GM23338 (cell line): ENCODE data around the gene VPS37C. TPM values are rescaled to one million over a fixed set of nuclear protein-coding genes. Genes with fewer than 3 reads are reported as not detected.

Experiments
- ATAC-seq: fragments of 200-7000 bp; cut with Tn5 transposase; 3 replicates; pipeline ENCODE4 v1.9.1; 2020
- DNase-seq: peaks from one replicate; pipeline ENCODE4 v3.0.0-alpha.2; 2015; ENCODE audit warnings: low spot score
- H2AFZ ChIP-seq: fragments of 200-600 bp; sonication (generic); 2 replicates; pipeline ENCODE4 v1.8.0; 2016; ENCODE audit warnings: antibody characterized with exemption, mild to moderate bottlenecking, moderate library complexity
- H3F3A ChIP-seq: fragments of 200-600 bp; sonication (generic); replicated peaks from 2 replicates; pipeline ENCODE4 v1.8.0; 2017; ENCODE audit warnings: antibody characterized with exemption, mixed run types, low read depth
- H3K27ac ChIP-seq: fragments of 200-600 bp; sonication (generic); 2 replicates; pipeline ENCODE4 v1.6.1; 2016; ENCODE audit warnings: low read depth
- H3K27me3 ChIP-seq: fragments of 200-600 bp; sonication (generic); 2 replicates; pipeline ENCODE4 v1.8.0; 2016; ENCODE audit warnings: mild to moderate bottlenecking, mixed run types, moderate library complexity; ENCODE audit not compliant: insufficient read depth
- H3K36me3 ChIP-seq: fragments of 200-600 bp; sonication (generic); 2 replicates; pipeline ENCODE4 v1.8.0; 2016; ENCODE audit warnings: mild to moderate bottlenecking; ENCODE audit not compliant: insufficient read depth
- H3K4me1 ChIP-seq: fragments of 200-600 bp; sonication (generic); 2 replicates; pipeline ENCODE4 v1.8.0; 2016; ENCODE audit warnings: mild to moderate bottlenecking, moderate library complexity; ENCODE audit not compliant: insufficient read depth
- H3K4me2 ChIP-seq: fragments of 200-600 bp; sonication (generic); 2 replicates; pipeline ENCODE4 v1.7.1; 2017; ENCODE audit warnings: mixed run types
- H3K4me3 ChIP-seq: fragments of 200-600 bp; sonication (generic); 2 replicates; pipeline ENCODE4 v1.6.1; 2016; ENCODE audit warnings: mixed run types
- H3K79me2 ChIP-seq: fragments of 200-600 bp; sonication (generic); replicated peaks from 2 replicates; pipeline ENCODE4 v1.8.0; 2017; ENCODE audit warnings: mild to moderate bottlenecking; ENCODE audit not compliant: insufficient read depth
- H3K9me2 ChIP-seq: fragments of 200-600 bp; sonication (generic); 2 replicates; pipeline ENCODE4 v1.8.0; 2017; ENCODE audit not compliant: insufficient read depth
- H4K20me1 ChIP-seq: fragments of 200-600 bp; sonication (generic); replicated peaks from 2 replicates; pipeline ENCODE4 v1.8.0; 2017; ENCODE audit warnings: mild to moderate bottlenecking; ENCODE audit not compliant: insufficient read depth
- H3K27ac Mint-ChIP-seq: 2 replicates; pipeline ENCODE4 v1.8.0; 2020; ENCODE audit warnings: inconsistent platforms, mild to moderate bottlenecking, moderate library complexity, mixed read lengths
- H3K27me3 Mint-ChIP-seq: 3 replicates; pipeline ENCODE4 v1.8.0; 2022; ENCODE audit warnings: low read depth, mild to moderate bottlenecking, moderate library complexity, mixed read lengths, inconsistent platforms; ENCODE audit not compliant: insufficient read depth, poor library complexity
- H3K36me3 Mint-ChIP-seq: 3 replicates; pipeline ENCODE4 v1.8.0; 2021; ENCODE audit warnings: low read depth, mild to moderate bottlenecking, inconsistent platforms, moderate library complexity, mixed read lengths
- H3K4me1 Mint-ChIP-seq: 3 replicates; pipeline ENCODE4 v1.8.0; 2020; ENCODE audit warnings: mild to moderate bottlenecking, inconsistent platforms, mixed read lengths
- H3K4me3 Mint-ChIP-seq: 3 replicates; pipeline ENCODE4 v1.8.0; 2021; ENCODE audit warnings: moderate library complexity, mild to moderate bottlenecking, inconsistent platforms, mixed read lengths
- H3K9me3 Mint-ChIP-seq: 3 replicates; pipeline ENCODE4 v1.8.0; 2020; ENCODE audit warnings: moderate library complexity, mild to moderate bottlenecking, inconsistent platforms, mixed read lengths
- CREB1 ChIP-seq: fragments of 250-450 bp; sonication (Bioruptor Pico); IDR thresholded peaks from 2 replicates; pipeline ENCODE4 v1.5.0; 2020; ENCODE audit warnings: low read depth, mild to moderate bottlenecking, moderate library complexity
- ZNF331 ChIP-seq: fragments of 250-450 bp; sonication (Bioruptor Pico); IDR thresholded peaks from 2 replicates; pipeline ENCODE4 v1.5.0; 2020; ENCODE audit warnings: low read depth, mild to moderate bottlenecking, moderate library complexity
- polyA plus RNA-seq: library from polyadenylated mRNA; unstranded; fragments of >200 nt; fragmentation: Nextera tagmentation; extraction: Ambion mirVana; gene quantifications from 2 replicates; pipeline ENCODE4 v1.2.1, GENCODE V29; 2016
- total RNA-seq: library from RNA; depleted of rRNA; stranded (reverse); fragments of >200 nt; shearing (Covaris generic); gene quantifications from 2 replicates; pipeline ENCODE4 v1.2.3, GENCODE V29; 2014
- TF ChIP-seq, protein P1 (sequence below), 2 experiments: fragments of 200-600 bp in 1 of 2; sonication (generic) in 1 of 2; conservative IDR thresholded peaks; 2 replicates each; pipeline versions ENCODE4 v1.5.1 to v1.6.1; 2016 to 2017; ENCODE audit warnings: antibody characterized with exemption in 2 of 2, low read depth in 2 of 2, mild to moderate bottlenecking in 2 of 2, moderate library complexity in 1 of 2
- TF ChIP-seq, protein P2 (sequence below): IDR thresholded peaks from 2 replicates; pipeline ENCODE4 v1.6.1; 2016; ENCODE audit warnings: antibody characterized with exemption
- TF ChIP-seq, protein P3 (sequence below): fragments of 250-450 bp; sonication (Bioruptor Pico); IDR thresholded peaks from 2 replicates; pipeline ENCODE4 v1.5.0; 2020; ENCODE audit warnings: mild to moderate bottlenecking, moderate library complexity

VPS37C gene
- total and polyA plus RNA-seq, 2 experiments from 2014 or later: 8.8 to 19.4 TPM

DNA sequence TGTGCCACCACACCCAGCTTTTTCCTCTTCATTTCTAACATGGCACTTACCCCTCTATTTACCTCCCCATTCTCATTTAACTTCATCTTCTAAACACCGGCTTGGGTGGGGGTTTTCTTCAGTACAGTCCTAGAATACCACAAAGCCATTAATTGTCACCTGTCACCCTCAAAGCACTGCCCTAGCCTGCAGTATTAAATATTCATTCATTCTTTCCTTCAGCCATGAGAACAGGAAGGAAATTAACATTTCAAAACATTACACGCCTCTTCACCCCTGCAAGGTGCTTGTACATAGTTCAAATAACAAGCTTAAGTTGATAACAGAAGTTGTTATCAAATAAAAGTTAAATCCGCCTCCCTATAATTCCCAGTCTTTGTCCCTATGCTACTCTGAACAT, 10.7 kb upstream of the VPS37C start:
- H4K20me1 ChIP-seq: no peaks in the 10 kb centered on the region
- TF ChIP-seq, protein P1, sequence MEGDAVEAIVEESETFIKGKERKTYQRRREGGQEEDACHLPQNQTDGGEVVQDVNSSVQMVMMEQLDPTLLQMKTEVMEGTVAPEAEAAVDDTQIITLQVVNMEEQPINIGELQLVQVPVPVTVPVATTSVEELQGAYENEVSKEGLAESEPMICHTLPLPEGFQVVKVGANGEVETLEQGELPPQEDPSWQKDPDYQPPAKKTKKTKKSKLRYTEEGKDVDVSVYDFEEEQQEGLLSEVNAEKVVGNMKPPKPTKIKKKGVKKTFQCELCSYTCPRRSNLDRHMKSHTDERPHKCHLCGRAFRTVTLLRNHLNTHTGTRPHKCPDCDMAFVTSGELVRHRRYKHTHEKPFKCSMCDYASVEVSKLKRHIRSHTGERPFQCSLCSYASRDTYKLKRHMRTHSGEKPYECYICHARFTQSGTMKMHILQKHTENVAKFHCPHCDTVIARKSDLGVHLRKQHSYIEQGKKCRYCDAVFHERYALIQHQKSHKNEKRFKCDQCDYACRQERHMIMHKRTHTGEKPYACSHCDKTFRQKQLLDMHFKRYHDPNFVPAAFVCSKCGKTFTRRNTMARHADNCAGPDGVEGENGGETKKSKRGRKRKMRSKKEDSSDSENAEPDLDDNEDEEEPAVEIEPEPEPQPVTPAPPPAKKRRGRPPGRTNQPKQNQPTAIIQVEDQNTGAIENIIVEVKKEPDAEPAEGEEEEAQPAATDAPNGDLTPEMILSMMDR (conservative IDR thresholded peaks at IDR 0.05; ENCODE audit: low read depth in 2 of 2): no peak
- no peak for TF ChIP-seq CREB1 (CRISPR knock-in tag)
- H3K4me3 ChIP-seq: no peak overlapping the region
- H3K27ac ChIP-seq: no peak overlapping the region
- DNase-seq (no peak), ATAC-seq (no peak)
- no peaks in the 10 kb centered on the region for H3K36me3 ChIP-seq
- H3K79me2 ChIP-seq: no peaks in the 10 kb centered on the region
- H2AFZ ChIP-seq: no peak overlapping the region
- Mint-ChIP-seq H3K4me1 (no peaks in the 10 kb centered on the region; the same call in 2 of the 3 replicates), H3K27ac (no peak overlapping the region), H3K4me3 (no peak overlapping the region), H3K9me3 (peaks cover 9% of the 10 kb centered on the region), H3K36me3 (no peaks in the 10 kb centered on the region; the same call in 2 of the 3 replicates), H3K27me3 (peaks cover 15% of the 10 kb centered on the region)
- peaks cover 4% of the 10 kb centered on the region; the same call in 1 of the 2 replicates for H3K9me2 ChIP-seq
- no peaks in the 10 kb centered on the region for H3F3A ChIP-seq
- no peaks in the 10 kb centered on the region for H3K27me3 ChIP-seq
- H3K4me2 ChIP-seq: no peak overlapping the region
- H3K4me1 ChIP-seq: no peaks in the 10 kb centered on the region

DNA sequence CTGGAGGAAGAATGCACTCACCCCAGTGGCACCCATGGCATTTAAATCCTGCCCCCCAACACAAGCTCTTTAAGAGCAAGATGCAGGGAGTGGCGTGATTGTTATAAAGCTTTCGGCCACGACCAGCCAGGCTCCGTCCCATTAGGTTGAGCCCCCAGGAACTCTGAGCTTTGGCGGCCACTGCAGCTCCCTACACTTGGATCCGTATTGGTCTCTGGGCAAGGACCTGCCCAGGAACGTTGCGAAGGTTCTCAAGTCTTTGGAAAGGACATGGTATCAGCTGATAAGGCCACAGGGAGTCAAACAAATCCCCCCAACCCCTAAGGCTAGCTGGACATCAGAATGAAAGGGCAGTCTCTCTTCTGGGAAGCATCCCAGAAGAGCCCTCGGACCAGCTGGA, 9.3 kb upstream of the VPS37C start:
- Histone ChIP-seq H4K20me1 (no peaks in the 10 kb centered on the region), H3K9me2 (peaks cover 4% of the 10 kb centered on the region; the same call in 1 of the 2 replicates), H3F3A (no peaks in the 10 kb centered on the region), H2AFZ (no peak overlapping the region), H3K27me3 (no peaks in the 10 kb centered on the region), H3K4me3 (no peak overlapping the region), H3K27ac (no peak overlapping the region), H3K79me2 (no peaks in the 10 kb centered on the region), H3K4me1 (no peaks in the 10 kb centered on the region), H3K36me3 (no peaks in the 10 kb centered on the region), H3K4me2 (no peak overlapping the region)
- Mint-ChIP-seq H3K36me3 (no peaks in the 10 kb centered on the region; the same call in 2 of the 3 replicates), H3K27ac (no peak overlapping the region), H3K9me3 (peaks cover 9% of the 10 kb centered on the region), H3K4me1 (no peaks in the 10 kb centered on the region; the same call in 2 of the 3 replicates), H3K4me3 (no peak overlapping the region), H3K27me3 (peaks cover 13% of the 10 kb centered on the region)
- DNase-seq (no peak), ATAC-seq (no peak)
- TF ChIP-seq, protein P2, sequence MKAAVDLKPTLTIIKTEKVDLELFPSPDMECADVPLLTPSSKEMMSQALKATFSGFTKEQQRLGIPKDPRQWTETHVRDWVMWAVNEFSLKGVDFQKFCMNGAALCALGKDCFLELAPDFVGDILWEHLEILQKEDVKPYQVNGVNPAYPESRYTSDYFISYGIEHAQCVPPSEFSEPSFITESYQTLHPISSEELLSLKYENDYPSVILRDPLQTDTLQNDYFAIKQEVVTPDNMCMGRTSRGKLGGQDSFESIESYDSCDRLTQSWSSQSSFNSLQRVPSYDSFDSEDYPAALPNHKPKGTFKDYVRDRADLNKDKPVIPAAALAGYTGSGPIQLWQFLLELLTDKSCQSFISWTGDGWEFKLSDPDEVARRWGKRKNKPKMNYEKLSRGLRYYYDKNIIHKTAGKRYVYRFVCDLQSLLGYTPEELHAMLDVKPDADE: no peak
- TF ChIP-seq, protein P3, sequence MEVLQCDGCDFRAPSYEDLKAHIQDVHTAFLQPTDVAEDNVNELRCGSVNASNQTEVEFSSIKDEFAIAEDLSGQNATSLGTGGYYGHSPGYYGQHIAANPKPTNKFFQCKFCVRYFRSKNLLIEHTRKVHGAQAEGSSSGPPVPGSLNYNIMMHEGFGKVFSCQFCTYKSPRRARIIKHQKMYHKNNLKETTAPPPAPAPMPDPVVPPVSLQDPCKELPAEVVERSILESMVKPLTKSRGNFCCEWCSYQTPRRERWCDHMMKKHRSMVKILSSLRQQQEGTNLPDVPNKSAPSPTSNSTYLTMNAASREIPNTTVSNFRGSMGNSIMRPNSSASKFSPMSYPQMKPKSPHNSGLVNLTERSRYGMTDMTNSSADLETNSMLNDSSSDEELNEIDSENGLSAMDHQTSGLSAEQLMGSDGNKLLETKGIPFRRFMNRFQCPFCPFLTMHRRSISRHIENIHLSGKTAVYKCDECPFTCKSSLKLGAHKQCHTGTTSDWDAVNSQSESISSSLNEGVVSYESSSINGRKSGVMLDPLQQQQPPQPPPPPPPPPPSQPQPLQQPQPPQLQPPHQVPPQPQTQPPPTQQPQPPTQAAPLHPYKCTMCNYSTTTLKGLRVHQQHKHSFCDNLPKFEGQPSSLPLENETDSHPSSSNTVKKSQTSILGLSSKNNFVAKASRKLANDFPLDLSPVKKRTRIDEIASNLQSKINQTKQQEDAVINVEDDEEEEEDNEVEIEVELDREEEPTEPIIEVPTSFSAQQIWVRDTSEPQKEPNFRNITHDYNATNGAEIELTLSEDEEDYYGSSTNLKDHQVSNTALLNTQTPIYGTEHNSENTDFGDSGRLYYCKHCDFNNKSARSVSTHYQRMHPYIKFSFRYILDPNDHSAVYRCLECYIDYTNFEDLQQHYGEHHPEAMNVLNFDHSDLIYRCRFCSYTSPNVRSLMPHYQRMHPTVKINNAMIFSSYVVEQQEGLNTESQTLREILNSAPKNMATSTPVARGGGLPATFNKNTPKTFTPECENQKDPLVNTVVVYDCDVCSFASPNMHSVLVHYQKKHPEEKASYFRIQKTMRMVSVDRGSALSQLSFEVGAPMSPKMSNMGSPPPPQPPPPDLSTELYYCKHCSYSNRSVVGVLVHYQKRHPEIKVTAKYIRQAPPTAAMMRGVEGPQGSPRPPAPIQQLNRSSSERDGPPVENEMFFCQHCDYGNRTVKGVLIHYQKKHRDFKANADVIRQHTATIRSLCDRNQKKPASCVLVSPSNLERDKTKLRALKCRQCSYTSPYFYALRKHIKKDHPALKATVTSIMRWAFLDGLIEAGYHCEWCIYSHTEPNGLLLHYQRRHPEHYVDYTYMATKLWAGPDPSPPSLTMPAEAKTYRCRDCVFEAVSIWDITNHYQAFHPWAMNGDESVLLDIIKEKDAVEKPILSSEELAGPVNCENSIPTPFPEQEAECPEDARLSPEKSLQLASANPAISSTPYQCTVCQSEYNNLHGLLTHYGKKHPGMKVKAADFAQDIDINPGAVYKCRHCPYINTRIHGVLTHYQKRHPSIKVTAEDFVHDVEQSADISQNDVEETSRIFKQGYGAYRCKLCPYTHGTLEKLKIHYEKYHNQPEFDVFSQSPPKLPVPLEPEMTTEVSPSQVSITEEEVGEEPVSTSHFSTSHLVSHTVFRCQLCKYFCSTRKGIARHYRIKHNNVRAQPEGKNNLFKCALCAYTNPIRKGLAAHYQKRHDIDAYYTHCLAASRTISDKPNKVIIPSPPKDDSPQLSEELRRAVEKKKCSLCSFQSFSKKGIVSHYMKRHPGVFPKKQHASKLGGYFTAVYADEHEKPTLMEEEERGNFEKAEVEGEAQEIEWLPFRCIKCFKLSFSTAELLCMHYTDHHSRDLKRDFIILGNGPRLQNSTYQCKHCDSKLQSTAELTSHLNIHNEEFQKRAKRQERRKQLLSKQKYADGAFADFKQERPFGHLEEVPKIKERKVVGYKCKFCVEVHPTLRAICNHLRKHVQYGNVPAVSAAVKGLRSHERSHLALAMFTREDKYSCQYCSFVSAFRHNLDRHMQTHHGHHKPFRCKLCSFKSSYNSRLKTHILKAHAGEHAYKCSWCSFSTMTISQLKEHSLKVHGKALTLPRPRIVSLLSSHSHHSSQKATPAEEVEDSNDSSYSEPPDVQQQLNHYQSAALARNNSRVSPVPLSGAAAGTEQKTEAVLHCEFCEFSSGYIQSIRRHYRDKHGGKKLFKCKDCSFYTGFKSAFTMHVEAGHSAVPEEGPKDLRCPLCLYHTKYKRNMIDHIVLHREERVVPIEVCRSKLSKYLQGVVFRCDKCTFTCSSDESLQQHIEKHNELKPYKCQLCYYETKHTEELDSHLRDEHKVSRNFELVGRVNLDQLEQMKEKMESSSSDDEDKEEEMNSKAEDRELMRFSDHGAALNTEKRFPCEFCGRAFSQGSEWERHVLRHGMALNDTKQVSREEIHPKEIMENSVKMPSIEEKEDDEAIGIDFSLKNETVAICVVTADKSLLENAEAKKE (CRISPR knock-in tag): no peak
- no peak for TF ChIP-seq ZNF331 (CRISPR knock-in tag)
